ENCODE data around the gene IL23R.

IL23R gene, protein sequence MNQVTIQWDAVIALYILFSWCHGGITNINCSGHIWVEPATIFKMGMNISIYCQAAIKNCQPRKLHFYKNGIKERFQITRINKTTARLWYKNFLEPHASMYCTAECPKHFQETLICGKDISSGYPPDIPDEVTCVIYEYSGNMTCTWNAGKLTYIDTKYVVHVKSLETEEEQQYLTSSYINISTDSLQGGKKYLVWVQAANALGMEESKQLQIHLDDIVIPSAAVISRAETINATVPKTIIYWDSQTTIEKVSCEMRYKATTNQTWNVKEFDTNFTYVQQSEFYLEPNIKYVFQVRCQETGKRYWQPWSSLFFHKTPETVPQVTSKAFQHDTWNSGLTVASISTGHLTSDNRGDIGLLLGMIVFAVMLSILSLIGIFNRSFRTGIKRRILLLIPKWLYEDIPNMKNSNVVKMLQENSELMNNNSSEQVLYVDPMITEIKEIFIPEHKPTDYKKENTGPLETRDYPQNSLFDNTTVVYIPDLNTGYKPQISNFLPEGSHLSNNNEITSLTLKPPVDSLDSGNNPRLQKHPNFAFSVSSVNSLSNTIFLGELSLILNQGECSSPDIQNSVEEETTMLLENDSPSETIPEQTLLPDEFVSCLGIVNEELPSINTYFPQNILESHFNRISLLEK

DNA sequence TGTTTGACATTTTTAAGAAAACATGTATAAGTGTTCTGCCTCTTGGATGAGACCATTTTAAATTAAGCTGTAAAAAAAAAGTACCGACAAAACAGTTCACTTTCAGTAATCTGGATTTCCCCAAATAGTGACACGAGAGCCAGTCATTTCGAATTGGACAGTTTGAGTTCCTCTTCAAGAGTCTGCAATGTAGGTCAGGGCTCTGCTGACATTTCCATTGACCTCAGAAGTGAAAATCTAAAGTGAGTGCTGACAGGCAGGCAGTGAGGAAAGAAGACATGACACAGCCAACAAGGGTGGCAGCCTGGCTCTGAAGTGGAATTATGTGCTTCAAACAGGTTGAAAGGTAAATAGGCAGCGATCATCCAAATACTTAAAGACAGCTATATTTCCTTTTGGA, at the start of gene IL23R:
IL23R (plus strand) TSS at position 259 of the 400 bp plus-strand sequence. CDS start 1,667 bp downstream, outside the sequence.
- H4K20me1 ChIP-seq (ENCODE audit: insufficient read depth, low read length) = no peaks in the 10 kb centered on the region; the same call in 1 of the 2 replicates
- no peaks in the 10 kb centered on the region for H3K36me3 ChIP-seq (ENCODE audit: insufficient read depth, low read length)
- H3K79me2 ChIP-seq (ENCODE audit: insufficient read depth, low read length) = no peaks in the 10 kb centered on the region
- no peak for ATAC-seq (ENCODE audit: insufficient read depth, low read depth)
- no peak within 1 kb of the TSS for H3K9ac ChIP-seq (ENCODE audit: low read depth, low read length)
- H3K4me1 ChIP-seq (ENCODE audit: insufficient read depth, low read length) = peaks cover 16% of the 10 kb centered on the region
- H3K27ac ChIP-seq (ENCODE audit: low read length) = no peak within 1 kb of the TSS
- H3K4me2 ChIP-seq (ENCODE audit: insufficient read depth, low read length) = no peak within 1 kb of the TSS
- H3K27me3 ChIP-seq (ENCODE audit: insufficient read depth, low read length, poor library complexity) = peaks cover 16% of the 10 kb centered on the region
- TF ChIP-seq EZH2 (IDR thresholded peaks at IDR 0.05; ENCODE audit: borderline replicate concordance, low read depth, low read length, severe bottlenecking) = no peak
- TF ChIP-seq, protein P1, sequence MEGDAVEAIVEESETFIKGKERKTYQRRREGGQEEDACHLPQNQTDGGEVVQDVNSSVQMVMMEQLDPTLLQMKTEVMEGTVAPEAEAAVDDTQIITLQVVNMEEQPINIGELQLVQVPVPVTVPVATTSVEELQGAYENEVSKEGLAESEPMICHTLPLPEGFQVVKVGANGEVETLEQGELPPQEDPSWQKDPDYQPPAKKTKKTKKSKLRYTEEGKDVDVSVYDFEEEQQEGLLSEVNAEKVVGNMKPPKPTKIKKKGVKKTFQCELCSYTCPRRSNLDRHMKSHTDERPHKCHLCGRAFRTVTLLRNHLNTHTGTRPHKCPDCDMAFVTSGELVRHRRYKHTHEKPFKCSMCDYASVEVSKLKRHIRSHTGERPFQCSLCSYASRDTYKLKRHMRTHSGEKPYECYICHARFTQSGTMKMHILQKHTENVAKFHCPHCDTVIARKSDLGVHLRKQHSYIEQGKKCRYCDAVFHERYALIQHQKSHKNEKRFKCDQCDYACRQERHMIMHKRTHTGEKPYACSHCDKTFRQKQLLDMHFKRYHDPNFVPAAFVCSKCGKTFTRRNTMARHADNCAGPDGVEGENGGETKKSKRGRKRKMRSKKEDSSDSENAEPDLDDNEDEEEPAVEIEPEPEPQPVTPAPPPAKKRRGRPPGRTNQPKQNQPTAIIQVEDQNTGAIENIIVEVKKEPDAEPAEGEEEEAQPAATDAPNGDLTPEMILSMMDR (IDR thresholded peaks at IDR 0.05; ENCODE audit: borderline replicate concordance, extremely low read depth, low read length, poor library complexity, severe bottlenecking) = no peak
- H3K4me3 ChIP-seq (ENCODE audit: low read depth in 1 of 2, low read length in 2 of 2) = no peak within 1 kb of the TSS
- no peak for DNase-seq
- no peak within 1 kb of the TSS for H2AFZ ChIP-seq (ENCODE audit: low read depth, low read length)
- no peaks in the 10 kb centered on the region for H3K9me3 ChIP-seq (ENCODE audit: insufficient read depth, low read length, severe bottlenecking)

DNA sequence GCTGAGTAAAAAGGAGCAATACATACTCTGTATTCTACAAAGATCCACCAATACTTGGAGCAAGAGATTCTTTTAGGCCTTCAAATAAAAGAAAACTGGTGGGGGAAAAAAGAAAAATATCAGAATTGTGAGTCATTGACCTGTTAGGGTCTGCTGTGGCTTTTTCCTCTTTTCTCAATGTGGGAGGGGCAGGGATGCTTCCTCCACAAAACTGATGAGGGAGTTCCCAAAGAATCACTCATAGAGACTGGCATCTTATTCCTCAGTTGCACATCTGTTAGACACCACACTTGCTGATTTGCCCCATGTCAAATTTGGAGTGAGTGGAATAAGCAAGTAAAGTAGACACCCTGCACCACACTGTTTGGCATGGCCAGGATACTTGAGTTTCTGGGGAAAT, 48.1 kb upstream of the IL23R start:
- no peak overlapping the region for H3K9ac ChIP-seq (ENCODE audit: low read depth, low read length)
- peaks cover 2% of the 10 kb centered on the region for H3K9me3 ChIP-seq (ENCODE audit: insufficient read depth, low read length, severe bottlenecking)
- H4K20me1 ChIP-seq (ENCODE audit: insufficient read depth, low read length) = no peaks in the 10 kb centered on the region
- no peaks in the 10 kb centered on the region for H3K27me3 ChIP-seq (ENCODE audit: insufficient read depth, low read length, poor library complexity)
- TF ChIP-seq EZH2 (IDR thresholded peaks at IDR 0.05; ENCODE audit: borderline replicate concordance, low read depth, low read length, severe bottlenecking) = no peak
- TF ChIP-seq, protein P1 (IDR thresholded peaks at IDR 0.05; ENCODE audit: borderline replicate concordance, extremely low read depth, low read length, poor library complexity, severe bottlenecking) = no peak
- H3K79me2 ChIP-seq (ENCODE audit: insufficient read depth, low read length) = no peaks in the 10 kb centered on the region
- ATAC-seq (ENCODE audit: insufficient read depth, low read depth) = no peak
- H3K4me1 ChIP-seq (ENCODE audit: insufficient read depth, low read length) = no peaks in the 10 kb centered on the region
- no peaks in the 10 kb centered on the region for H3K36me3 ChIP-seq (ENCODE audit: insufficient read depth, low read length)
- no peak overlapping the region for H3K4me3 ChIP-seq (ENCODE audit: low read depth in 1 of 2, low read length in 2 of 2)
- no peak overlapping the region for H2AFZ ChIP-seq (ENCODE audit: low read depth, low read length)
- H3K27ac ChIP-seq (ENCODE audit: low read length) = no peak overlapping the region
- H3K4me2 ChIP-seq (ENCODE audit: insufficient read depth, low read length) = no peak overlapping the region
- DNase-seq = no peak

DNA sequence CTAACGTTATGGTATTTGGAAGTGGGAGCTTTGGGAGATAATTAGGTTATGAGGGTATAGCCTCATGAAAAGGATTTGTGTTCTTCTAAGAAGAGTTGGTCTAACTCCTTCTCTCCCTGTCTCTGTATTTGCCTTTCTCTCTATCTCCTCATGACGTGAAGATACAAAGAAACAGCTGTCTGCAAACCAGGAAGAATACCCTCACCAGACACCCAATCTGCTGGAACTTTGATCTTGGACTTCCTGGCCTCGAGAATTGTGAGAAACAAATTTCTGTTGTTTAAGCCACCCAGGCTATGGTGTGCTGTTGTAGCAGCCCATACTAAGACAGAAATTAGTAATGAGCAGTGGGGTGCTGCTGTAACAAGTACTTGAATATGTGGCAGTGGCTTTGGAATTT, 47.6 kb upstream of the IL23R start:
- Histone ChIP-seq H3K9me3 (ENCODE audit: insufficient read depth, low read length, severe bottlenecking) (peaks cover 2% of the 10 kb centered on the region), H3K4me1 (ENCODE audit: insufficient read depth, low read length) (no peaks in the 10 kb centered on the region), H3K4me2 (ENCODE audit: insufficient read depth, low read length) (no peak overlapping the region), H3K36me3 (ENCODE audit: insufficient read depth, low read length) (no peaks in the 10 kb centered on the region), H3K27me3 (ENCODE audit: insufficient read depth, low read length, poor library complexity) (no peaks in the 10 kb centered on the region), H3K4me3 (ENCODE audit: low read depth in 1 of 2, low read length in 2 of 2) (no peak overlapping the region), H4K20me1 (ENCODE audit: insufficient read depth, low read length) (no peaks in the 10 kb centered on the region), H3K9ac (ENCODE audit: low read depth, low read length) (no peak overlapping the region), H3K79me2 (ENCODE audit: insufficient read depth, low read length) (no peaks in the 10 kb centered on the region), H3K27ac (ENCODE audit: low read length) (no peak overlapping the region), H2AFZ (ENCODE audit: low read depth, low read length) (no peak overlapping the region)
- no peak for TF ChIP-seq EZH2 (IDR thresholded peaks at IDR 0.05; ENCODE audit: borderline replicate concordance, low read depth, low read length, severe bottlenecking)
- TF ChIP-seq, protein P1 (IDR thresholded peaks at IDR 0.05; ENCODE audit: borderline replicate concordance, extremely low read depth, low read length, poor library complexity, severe bottlenecking) = no peak
- ATAC-seq (ENCODE audit: insufficient read depth, low read depth) (peak; percentile 40; the same call in 1 of the 3 replicates), DNase-seq (no peak)
